WERI-Rb-1 (cell line): Measurements from ENCODE around the gene ZNF136.

ENCODE experiments used
- DNase-seq: peaks from one replicate; pipeline ENCODE4 v3.0.0-alpha.2; 2020
- H3K27ac ChIP-seq: fragments of 250-450 bp; sonication (Bioruptor Pico); 2 replicates; pipeline ENCODE4 v1.5.1; 2020; ENCODE audit warnings: mild to moderate bottlenecking, moderate library complexity
- H3K27me3 ChIP-seq: fragments of 250-450 bp; sonication (Bioruptor Pico); 2 replicates; pipeline ENCODE4 v1.5.1; 2021; ENCODE audit warnings: mild to moderate bottlenecking, low read depth, moderate library complexity; ENCODE audit not compliant: insufficient read depth, severe bottlenecking
- H3K36me3 ChIP-seq: fragments of 250-450 bp; sonication (Bioruptor Pico); 2 replicates; pipeline ENCODE4 v1.5.1; 2020; ENCODE audit warnings: mild to moderate bottlenecking, moderate library complexity
- H3K4me3 ChIP-seq: 2 replicates; pipeline ENCODE4 v1.5.1; 2011; ENCODE audit warnings: low read depth, mild to moderate bottlenecking, control low read depth, low read length
- H3K9me3 ChIP-seq: fragments of 250-450 bp; sonication (Bioruptor Pico); 2 replicates; pipeline ENCODE4 v1.5.1; 2021; ENCODE audit warnings: mild to moderate bottlenecking, moderate library complexity; ENCODE audit not compliant: severe bottlenecking
- CTCF ChIP-seq: IDR thresholded peaks from 2 replicates; pipeline ENCODE4 v1.5.1; 2011; ENCODE audit warnings: low read depth, mild to moderate bottlenecking, control low read depth, inconsistent platforms, low read length

Gene ZNF136

GRCh38 chr19:12162882-12163806 lies at the start of gene ZNF136:
ZNF136 (plus strand) TSS chr19:12163096; CDS start chr19:12163204, 108 bp downstream.
- no peaks in the 10 kb centered on the region for H3K9me3 ChIP-seq
- TF ChIP-seq CTCF, result no peak
- peak; percentile 96 for DNase-seq
- peak within 1 kb of the TSS; percentile 68 for H3K4me3 ChIP-seq
- H3K27ac ChIP-seq, result peak within 1 kb of the TSS; percentile 92
- no peaks in the 10 kb centered on the region for H3K27me3 ChIP-seq
- peaks cover 15% of the 10 kb centered on the region for H3K36me3 ChIP-seq

GRCh38 chr19:12113121-12113520 lies 49.8 kb upstream of the ZNF136 start:
- H3K9me3 ChIP-seq, result no peaks in the 10 kb centered on the region
- H3K4me3 ChIP-seq, result no peak overlapping the region
- no peak overlapping the region for H3K27ac ChIP-seq
- no peaks in the 10 kb centered on the region for H3K27me3 ChIP-seq
- TF ChIP-seq CTCF, result no peak
- DNase-seq, result no peak
- H3K36me3 ChIP-seq, result no peaks in the 10 kb centered on the region

DNA sequence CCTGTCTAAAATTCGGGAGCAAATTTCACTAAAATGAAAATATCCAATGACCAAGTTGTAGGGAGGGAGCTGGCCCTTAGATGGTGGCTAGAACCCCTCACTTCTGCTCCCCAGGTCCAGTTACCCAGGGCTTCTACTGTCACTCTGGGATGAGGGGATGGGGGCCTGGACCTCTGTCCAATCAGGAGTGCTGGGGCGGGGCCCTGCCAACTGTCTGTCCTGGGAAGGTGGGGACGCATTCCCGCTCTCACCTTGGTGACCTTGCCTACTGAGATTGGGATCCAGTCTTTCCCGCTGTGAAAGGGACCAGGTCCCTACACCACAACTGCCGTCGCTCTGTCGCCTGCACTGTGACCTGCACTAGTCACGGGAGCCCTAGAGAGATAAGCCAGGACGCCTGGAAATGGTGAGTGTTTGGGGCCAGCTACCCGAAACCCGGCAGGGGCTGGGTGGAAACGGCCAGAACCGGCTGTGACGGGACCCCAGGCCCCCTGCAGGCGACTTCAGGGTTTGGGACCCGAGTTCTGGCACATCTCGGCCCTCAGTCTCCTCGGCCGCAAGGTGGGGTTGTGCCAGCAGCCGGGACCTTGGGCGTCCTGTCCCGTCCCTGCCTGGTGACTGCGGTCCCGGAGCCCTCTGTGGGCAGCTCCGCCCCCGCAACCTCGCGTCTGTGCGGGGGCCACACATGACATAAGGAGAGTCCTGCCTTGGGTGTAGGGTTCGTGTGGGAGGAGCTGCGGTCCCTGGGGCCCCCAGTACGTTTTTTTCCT lies 45.5 kb upstream of the ZNF136 start:
- DNase-seq, result no peak
- H3K27me3 ChIP-seq, result no peaks in the 10 kb centered on the region
- no peak for TF ChIP-seq CTCF
- no peaks in the 10 kb centered on the region for H3K9me3 ChIP-seq
- no peaks in the 10 kb centered on the region for H3K36me3 ChIP-seq
- no peak overlapping the region for H3K4me3 ChIP-seq
- no peak overlapping the region for H3K27ac ChIP-seq

- Histone ChIP-seq H3K27ac (no peak overlapping the region), H3K27me3 (no peaks in the 10 kb centered on the region), H3K36me3 (peaks cover 9% of the 10 kb centered on the region), H3K9me3 (peaks cover 4% of the 10 kb centered on the region), H3K4me3 (no peak overlapping the region)
- peak; percentile 61 for TF ChIP-seq CTCF
- peak; percentile 29 for DNase-seq
Observed at GRCh38 chr19:12126707-12127106, 36.2 kb upstream of the ZNF136 start.

DNA sequence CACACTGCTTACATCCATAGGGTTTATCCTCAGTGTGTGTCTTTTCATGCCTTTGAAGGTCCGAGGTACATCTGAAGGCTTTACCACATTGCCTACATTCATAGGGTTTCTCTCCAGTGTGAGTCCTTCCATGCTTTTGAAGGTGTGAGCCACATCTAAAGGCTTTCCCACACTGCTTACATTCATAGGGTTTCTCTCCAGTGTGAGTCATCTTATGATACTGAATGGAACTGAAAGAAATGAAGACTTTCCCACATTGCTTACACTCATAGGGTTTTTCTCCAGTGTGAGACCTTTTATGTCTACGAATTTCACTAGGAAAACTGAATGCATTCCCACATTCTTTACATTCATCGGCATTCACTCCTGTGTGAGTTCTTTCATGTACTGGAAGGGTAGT lies 29.8 kb upstream of the ZNF136 start:
- Histone ChIP-seq H3K4me3 (no peak overlapping the region), H3K9me3 (peaks cover 17% of the 10 kb centered on the region), H3K27ac (no peak overlapping the region), H3K27me3 (no peaks in the 10 kb centered on the region), H3K36me3 (peaks cover 72% of the 10 kb centered on the region)
- no peak for TF ChIP-seq CTCF
- no peak for DNase-seq
